ENCODE measurements around the gene SERINC3.
"Not testable (repeated sequence)": the region's sequence is repeated elsewhere in the genome, so short reads cannot be mapped to it uniquely, and the experiment has no call there.

SERINC3 gene

GRCh38 chr20:44489931-44490330 is 31.9 kb downstream of the SERINC3 start:
- DNase-seq, result no peak

GRCh38 chr20:44489223-44489622 is 32.6 kb downstream of the SERINC3 start:
- no peak for DNase-seq

GRCh38 chr20:44488551-44488950 is 33.3 kb downstream of the SERINC3 start:
- DNase-seq, result no peak

GRCh38 chr20:44485830-44486198 is 36.1 kb downstream of the SERINC3 start:
- no peak for DNase-seq

GRCh38 chr20:44485078-44485829 is 36.6 kb downstream of the SERINC3 start:
- no peak for DNase-seq

GRCh38 chr20:44483112-44483511 is 38.8 kb downstream of the SERINC3 start:
- DNase-seq, result no peak

GRCh38 chr20:44481719-44482416 is 40.0 kb downstream of the SERINC3 start:
- no peak for DNase-seq

- no peak for DNase-seq
Measured at GRCh38 chr20:44480097-44480496, 41.8 kb downstream of the SERINC3 start.

GRCh38 chr20:44479643-44480042 is 42.2 kb downstream of the SERINC3 start:
- DNase-seq, result no peak

- no peak for DNase-seq
Measured at GRCh38 chr20:44478206-44478605, 43.7 kb downstream of the SERINC3 start.

GRCh38 chr20:44477151-44477550 is 44.7 kb downstream of the SERINC3 start:
- DNase-seq, result no peak

GRCh38 chr20:44475694-44476560 is 45.9 kb downstream of the SERINC3 start, which contains the start of gene TTPAL:
TSS of gene TTPAL (plus strand) at chr20:44475874. CDS start at chr20:44480000, 4,126 bp downstream.
- peak; percentile 92 for DNase-seq

- no peak for DNase-seq
Measured at GRCh38 chr20:44475372-44475693, 46.5 kb downstream of the SERINC3 start.

- DNase-seq, result not testable (repeated sequence)
Measured at GRCh38 chr20:44472283-44472682, 49.6 kb downstream of the SERINC3 start.

- DNase-seq, result no peak
Measured at GRCh38 chr20:44471481-44471882, 50.4 kb downstream of the SERINC3 start.

- no peak for DNase-seq
Measured at GRCh38 chr20:44470327-44470726, 51.5 kb downstream of the SERINC3 start.

GRCh38 chr20:44468044-44468782 is 53.7 kb downstream of the SERINC3 start:
- no peak for DNase-seq

GRCh38 chr20:44467289-44467883 is 54.5 kb downstream of the SERINC3 start:
- DNase-seq, result no peak

GRCh38 chr20:44465001-44465560 is 56.8 kb downstream of the SERINC3 start:
- DNase-seq, result no peak

GRCh38 chr20:44464514-44464913 is 57.4 kb downstream of the SERINC3 start:
- no peak for DNase-seq

GRCh38 chr20:44463466-44463865 is 58.4 kb downstream of the SERINC3 start:
- no peak for DNase-seq

- no peak for DNase-seq
Measured at GRCh38 chr20:44461803-44462174, 60.1 kb downstream of the SERINC3 start.
